OCI-LY3 (cell line): Measurements from ENCODE around the gene BEND2.

ENCODE experiments used
- CTCF ChIP-seq: fragments of 200-600, 300-600 bp; sonication (generic); IDR thresholded peaks from 2 replicates; pipeline ENCODE4 v1.5.1; 2014; ENCODE audit warnings: antibody characterized with exemption, low read length, low read depth
- EZH2phosphoT487 ChIP-seq: fragments of 200-600 bp; shearing (Covaris generic); IDR thresholded peaks from 2 replicates; pipeline ENCODE4 v1.6.1; 2018; ENCODE audit warnings: antibody characterized with exemption, mixed run types, low read depth

GRCh38 chrX:18151649-18152048 lies 69.0 kb downstream of the BEND2 start:
- TF ChIP-seq CTCF (no peak), EZH2phosphoT487 (no peak)
